GM12801 (cell line): ENCODE measurements around the gene NCAM2.

Experiments used
- TF ChIP-seq, protein P1 (sequence below): IDR thresholded peaks from one replicate; pipeline ENCODE4 v1.5.1; 2011; ENCODE audit warnings: control low read depth; ENCODE audit not compliant: insufficient read length; ENCODE audit errors: extremely low read depth

The NCAM2 gene

GRCh38 chr21:21051109-21052055 is 53.2 kb downstream of the NCAM2 start:
- TF ChIP-seq, protein P1, sequence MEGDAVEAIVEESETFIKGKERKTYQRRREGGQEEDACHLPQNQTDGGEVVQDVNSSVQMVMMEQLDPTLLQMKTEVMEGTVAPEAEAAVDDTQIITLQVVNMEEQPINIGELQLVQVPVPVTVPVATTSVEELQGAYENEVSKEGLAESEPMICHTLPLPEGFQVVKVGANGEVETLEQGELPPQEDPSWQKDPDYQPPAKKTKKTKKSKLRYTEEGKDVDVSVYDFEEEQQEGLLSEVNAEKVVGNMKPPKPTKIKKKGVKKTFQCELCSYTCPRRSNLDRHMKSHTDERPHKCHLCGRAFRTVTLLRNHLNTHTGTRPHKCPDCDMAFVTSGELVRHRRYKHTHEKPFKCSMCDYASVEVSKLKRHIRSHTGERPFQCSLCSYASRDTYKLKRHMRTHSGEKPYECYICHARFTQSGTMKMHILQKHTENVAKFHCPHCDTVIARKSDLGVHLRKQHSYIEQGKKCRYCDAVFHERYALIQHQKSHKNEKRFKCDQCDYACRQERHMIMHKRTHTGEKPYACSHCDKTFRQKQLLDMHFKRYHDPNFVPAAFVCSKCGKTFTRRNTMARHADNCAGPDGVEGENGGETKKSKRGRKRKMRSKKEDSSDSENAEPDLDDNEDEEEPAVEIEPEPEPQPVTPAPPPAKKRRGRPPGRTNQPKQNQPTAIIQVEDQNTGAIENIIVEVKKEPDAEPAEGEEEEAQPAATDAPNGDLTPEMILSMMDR: no peak

GRCh38 chr21:21052672-21053071 is 54.5 kb downstream of the NCAM2 start:
- TF ChIP-seq, protein P1: no peak

GRCh38 chr21:21057349-21058062 is 59.3 kb downstream of the NCAM2 start:
- TF ChIP-seq, protein P1: no peak

DNA sequence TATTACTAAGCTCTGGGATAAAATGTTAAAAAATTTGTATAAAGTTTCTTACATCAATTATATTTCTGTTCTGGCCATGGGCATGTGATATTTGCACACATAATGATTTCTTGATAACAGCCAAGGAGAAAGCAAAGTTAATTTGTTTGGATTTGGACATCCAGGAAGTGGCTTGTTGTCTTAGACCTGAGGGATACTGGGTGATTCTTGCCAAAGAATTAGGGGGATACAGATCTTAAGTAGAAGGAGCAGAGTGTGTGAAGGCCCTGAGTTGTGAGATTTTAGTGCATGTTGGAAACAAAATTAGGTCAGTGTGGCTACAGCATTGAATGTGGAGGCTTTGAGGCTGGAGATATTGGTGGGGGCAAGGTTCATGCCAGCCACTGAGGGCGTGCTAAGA is 65.6 kb downstream of the NCAM2 start:
- TF ChIP-seq, protein P1: no peak

DNA sequence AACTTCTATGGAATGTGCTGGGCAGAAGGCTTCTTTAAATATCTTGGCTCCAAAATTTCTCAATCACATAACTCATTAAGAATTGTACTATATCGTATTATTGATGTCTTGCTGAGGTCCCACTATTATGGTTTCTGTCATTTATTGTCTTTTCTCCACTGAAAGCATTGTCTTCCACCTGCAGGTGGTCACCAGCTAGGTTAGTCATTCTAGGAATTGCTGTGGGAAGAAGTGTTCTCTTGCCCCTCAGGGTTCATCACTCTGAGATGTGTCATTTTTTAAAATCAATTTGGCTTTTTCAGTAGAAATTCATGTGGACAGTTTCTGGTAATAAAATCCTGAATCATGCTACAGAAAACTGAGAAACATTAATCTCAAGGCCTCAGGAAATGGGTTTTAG is 66.1 kb downstream of the NCAM2 start:
- TF ChIP-seq, protein P1: no peak

DNA sequence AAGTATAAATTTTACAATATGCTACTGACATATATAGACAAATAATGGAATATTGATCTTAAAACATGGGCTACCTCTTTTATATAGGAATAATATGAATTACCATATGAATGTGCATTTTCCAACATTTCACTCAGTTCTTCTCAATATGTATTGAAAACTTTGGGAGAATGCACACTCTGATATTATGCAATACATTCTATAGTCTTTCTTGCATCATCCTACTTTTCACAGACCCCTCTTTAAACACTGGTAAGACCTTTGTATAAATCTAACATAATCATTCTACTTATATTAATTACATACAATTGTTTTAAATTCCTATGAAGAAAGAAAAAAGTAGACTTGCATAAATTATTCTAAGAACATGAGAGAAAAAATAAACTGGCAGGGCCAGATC is 69.2 kb downstream of the NCAM2 start:
- TF ChIP-seq, protein P1: no peak

DNA sequence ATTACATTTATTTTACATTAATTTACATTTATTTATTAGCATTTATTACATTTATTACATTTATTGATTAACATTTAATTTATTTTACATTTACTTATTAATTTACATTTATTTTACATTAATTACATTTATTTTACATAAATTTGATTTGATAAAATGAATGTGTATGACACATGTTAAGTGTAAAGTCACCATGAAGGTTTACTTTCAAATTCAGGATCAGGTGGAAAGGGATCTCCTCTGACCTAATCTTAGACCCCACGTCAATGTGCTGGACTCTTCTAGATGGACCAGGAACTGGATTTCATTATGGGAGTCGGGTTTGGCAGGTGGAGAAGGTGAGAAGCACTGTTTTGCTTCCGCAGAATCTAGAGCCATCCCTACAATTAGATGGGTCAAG is 76.1 kb downstream of the NCAM2 start:
- TF ChIP-seq, protein P1: no peak
